GM12872 (cell line): ENCODE data around the gene MYBL2.

Experiments used
- TF ChIP-seq, protein P1 (sequence below): IDR thresholded peaks from 3 replicates; pipeline ENCODE4 v1.5.1; 2011; ENCODE audit warnings: low read depth, mild to moderate bottlenecking, low read length, moderate library complexity; ENCODE audit not compliant: insufficient read depth

The MYBL2 gene

DNA sequence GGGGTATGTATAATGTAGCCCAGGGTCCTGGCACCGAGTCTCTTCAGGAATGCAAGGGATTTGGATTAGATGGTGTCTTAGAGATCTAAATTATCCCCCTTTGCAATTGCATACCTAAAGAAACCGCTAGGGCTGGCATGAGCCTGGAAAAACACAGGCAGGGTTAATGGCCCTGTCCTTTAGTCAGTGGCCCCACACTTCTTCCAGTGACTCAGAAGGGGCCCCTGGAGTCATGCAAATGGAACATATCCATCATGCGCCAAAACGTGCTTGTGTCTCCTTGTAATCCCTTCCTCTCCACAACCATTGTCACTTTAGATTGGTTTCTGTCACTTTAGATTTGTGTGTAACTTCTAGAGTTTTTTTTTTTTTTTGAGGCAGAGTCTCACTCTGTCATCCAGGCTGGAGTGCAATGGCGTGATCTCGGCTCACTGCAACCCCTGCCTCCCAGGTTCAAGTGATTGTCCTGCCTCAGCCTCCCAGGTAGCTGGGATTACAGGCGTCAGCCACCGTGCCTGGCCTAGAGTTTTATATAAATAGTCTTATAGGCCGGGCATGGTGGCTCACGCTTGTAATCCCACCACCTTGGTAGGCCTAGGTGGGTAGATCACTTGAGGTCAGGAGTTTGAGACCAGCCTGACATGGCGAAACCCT is 8.7 kb upstream of the MYBL2 start:
- TF ChIP-seq, protein P1, sequence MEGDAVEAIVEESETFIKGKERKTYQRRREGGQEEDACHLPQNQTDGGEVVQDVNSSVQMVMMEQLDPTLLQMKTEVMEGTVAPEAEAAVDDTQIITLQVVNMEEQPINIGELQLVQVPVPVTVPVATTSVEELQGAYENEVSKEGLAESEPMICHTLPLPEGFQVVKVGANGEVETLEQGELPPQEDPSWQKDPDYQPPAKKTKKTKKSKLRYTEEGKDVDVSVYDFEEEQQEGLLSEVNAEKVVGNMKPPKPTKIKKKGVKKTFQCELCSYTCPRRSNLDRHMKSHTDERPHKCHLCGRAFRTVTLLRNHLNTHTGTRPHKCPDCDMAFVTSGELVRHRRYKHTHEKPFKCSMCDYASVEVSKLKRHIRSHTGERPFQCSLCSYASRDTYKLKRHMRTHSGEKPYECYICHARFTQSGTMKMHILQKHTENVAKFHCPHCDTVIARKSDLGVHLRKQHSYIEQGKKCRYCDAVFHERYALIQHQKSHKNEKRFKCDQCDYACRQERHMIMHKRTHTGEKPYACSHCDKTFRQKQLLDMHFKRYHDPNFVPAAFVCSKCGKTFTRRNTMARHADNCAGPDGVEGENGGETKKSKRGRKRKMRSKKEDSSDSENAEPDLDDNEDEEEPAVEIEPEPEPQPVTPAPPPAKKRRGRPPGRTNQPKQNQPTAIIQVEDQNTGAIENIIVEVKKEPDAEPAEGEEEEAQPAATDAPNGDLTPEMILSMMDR, result no peak

DNA sequence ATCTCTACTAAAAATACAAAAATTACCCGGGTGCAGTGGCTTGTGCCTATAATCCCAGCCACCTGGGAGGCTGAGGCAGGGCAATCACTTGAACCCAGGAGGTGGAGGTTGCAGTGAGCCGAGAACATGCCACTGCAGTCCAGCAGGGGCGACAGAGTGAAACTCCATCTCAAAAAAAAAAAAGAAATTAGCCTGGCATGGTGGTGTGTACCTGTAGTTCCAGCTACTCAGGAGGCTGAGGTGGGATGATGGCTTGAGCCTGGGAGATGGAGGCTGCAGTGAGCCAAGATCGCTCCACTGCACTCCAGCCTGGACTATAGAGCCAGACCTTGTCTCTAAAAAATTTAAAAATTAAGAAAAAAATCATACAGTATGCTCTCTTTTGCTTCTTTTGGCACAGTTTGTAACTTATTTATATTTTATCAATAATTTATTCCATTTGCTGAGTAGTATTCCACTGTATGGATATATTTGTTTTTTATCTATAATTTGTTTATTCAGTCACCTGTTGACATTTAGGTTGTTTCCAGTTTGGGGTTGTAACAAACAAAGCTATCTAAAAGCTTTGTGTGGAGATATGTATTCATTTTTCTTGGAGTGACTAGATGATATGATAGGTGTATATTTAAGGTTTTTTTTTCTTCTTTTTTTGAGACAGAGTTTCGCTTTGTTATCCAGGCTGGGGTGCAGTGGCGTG is 8.0 kb upstream of the MYBL2 start:
- TF ChIP-seq, protein P1, result peak; percentile 41; the same call in 2 of the 3 replicates

DNA sequence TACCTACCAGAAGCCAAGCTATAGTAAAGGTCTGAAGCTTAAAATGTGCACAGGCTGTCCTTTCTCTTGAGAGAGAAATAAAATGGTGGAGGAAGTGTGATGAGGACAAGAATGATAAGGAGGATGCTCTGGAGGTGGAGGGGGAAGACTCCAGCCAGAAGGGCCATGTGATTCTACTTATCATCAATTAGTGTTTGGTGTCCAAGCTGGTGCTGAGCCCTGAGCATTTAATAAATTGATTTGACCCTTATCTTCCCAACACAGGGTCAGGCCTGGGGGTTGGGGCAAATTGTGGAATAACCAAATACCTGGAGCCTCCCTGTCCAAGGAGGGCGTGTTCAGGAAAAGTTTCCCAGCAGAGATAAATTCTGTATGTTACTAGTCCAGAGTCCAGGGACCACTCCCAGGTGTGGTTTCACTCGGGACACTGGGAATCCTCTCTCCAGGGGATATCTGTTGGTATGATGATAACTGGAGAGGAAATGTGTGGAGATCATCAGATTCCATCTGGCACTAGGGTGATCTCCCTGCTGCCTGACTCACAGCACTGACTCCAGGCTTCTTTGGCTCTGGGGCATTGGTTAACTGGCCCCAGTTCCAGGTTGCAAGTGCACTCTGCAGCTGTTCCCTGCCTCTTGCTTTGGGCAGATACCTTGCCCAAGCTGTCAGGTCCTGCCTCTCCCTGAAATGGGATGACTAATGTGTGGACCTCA is 3.8 kb upstream of the MYBL2 start:
- TF ChIP-seq, protein P1, result no peak

DNA sequence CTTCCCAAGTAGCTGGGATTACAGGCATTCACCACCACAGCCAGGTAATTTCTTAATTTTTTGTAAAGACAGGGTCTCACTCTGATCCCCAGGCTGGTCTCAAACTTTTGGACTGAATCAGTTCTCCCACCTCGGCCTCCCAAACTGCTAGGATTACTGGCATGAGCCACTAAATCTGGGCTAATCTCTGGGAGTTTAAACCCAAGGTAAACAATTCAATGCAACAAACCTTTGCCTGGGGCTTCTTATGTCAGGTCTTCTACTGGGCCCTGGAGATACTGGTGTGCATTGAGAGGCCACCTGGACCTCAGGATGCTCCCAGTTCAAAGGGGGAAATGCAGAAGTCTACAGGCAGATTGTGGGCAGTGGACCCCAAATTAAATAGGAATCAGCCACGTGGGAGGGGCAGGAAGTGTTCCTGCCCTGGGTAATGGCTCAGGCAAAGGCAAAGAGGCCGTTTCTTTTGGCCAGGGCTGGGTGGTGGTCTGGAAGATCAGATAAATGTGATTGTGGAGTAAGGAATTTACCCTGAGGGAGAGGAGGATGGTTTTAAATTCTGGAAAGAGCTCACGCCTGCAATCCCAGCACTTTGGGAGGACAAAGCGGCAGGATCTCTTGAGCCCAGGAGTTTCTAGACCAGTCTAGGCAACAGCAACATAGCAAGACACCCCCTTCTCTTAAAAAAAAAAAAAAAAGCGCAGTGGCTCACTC is 1.3 kb upstream of the MYBL2 start:
- TF ChIP-seq, protein P1, result no peak

DNA sequence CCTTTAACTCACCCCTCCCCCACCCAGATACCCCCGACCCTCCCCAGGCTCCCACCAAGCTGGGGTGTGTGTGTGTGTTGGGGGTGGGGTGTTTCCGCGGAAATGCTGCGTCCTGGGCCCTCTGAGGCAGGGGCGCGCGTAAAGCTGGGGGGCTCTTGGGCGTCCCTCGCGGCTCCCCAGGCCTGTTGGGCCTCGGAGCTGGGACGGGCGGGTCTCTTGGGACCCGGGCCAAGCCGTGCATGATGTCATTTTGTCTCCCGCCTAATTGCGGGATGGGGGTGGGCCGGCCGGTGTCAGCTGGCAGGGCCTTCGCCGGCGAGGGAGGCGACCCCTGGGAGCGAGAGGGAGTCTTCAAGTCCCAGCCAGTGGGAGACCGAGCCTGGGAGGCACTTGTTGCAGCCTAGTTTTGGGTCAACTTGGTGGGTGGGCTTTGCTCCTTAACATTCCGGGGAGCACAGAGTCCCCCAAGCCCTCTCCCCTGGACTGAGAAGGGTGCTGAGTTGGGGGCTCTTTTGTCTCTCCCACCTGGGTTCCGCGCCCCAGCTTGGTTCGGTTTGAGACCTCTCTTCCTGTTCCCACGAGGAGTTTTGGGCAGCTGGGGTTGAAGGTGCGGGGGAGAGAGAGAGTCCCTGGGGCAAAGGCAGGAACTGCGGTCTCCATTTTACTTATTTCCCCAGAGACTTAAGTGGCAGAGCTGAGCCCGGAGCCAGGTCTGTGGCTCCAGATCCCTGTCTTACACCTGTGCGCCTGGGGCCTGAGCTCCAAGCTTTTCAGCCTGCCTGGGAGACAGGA is 623 bp downstream of the MYBL2 start:
- TF ChIP-seq, protein P1, result no peak

DNA sequence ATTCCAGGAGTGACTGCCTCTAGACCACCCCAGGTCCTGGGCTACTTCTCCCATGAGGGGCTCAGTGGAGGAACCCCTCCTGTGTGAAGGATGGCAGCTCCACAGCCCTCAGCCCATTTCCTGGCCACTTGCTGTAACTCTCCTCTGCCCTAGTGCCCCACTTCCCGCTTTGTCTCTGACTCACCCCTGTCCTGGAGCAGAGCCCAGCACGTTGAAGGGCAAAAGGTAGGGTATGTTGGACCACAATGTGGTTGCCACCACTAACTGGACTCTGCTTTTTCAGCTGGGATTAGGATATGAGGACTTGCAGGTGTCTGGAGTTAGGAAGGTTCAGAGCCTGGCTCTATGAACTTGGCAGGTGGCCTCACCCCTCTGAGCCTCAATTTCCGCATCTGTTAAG is 2.4 kb downstream of the MYBL2 start:
- TF ChIP-seq, protein P1, result no peak
